Measurements from ENCODE around the gene SSTR4. TPM values are rescaled to one million over a fixed set of nuclear protein-coding genes. Genes with fewer than 3 reads are reported as not detected.

SSTR4 gene
- total RNA-seq, 6 experiments from 2014 or later, result not detected

DNA sequence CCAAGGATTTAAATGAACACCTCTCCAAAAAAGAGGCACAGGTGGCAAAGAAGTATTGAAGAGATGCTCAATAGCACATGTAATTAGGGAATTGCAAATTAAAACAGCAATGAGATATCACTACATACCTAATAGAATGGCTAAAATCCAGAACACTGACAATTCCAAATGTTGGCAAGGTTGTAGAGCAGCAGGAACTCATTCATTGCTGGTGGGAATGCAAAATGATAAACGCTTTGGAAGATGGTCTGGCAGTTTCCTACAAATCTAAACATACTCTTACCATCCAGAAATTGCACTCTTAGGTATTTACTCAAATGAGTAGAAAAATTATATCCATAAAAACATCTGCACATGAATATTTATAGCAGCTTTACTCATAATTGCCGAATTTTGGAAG is 34.0 kb downstream of the SSTR4 start:
- intact Hi-C loops (cut with DNase I), result no loop called here
- TF ChIP-seq, protein P1, sequence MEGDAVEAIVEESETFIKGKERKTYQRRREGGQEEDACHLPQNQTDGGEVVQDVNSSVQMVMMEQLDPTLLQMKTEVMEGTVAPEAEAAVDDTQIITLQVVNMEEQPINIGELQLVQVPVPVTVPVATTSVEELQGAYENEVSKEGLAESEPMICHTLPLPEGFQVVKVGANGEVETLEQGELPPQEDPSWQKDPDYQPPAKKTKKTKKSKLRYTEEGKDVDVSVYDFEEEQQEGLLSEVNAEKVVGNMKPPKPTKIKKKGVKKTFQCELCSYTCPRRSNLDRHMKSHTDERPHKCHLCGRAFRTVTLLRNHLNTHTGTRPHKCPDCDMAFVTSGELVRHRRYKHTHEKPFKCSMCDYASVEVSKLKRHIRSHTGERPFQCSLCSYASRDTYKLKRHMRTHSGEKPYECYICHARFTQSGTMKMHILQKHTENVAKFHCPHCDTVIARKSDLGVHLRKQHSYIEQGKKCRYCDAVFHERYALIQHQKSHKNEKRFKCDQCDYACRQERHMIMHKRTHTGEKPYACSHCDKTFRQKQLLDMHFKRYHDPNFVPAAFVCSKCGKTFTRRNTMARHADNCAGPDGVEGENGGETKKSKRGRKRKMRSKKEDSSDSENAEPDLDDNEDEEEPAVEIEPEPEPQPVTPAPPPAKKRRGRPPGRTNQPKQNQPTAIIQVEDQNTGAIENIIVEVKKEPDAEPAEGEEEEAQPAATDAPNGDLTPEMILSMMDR (IDR thresholded peaks at IDR 0.05), result no peak
- no peak for TF ChIP-seq POLR2A (IDR thresholded peaks at IDR 0.05)
- Histone ChIP-seq H3K4me3 (no peak overlapping the region), H3K27ac (no peak overlapping the region), H3K36me3 (no peaks in the 10 kb centered on the region), H3K9me3 (no peaks in the 10 kb centered on the region), H3K27me3 (no peaks in the 10 kb centered on the region), H3K4me1 (no peaks in the 10 kb centered on the region)
- 47% methylated on average over 2 of the region's 2 CpGs for WGBS (ENCODE audit: insufficient coverage, low coverage, low lambda C conversion rate, missing lambda C conversion rate)
- DNase-seq (no peak), ATAC-seq (no peak)

DNA sequence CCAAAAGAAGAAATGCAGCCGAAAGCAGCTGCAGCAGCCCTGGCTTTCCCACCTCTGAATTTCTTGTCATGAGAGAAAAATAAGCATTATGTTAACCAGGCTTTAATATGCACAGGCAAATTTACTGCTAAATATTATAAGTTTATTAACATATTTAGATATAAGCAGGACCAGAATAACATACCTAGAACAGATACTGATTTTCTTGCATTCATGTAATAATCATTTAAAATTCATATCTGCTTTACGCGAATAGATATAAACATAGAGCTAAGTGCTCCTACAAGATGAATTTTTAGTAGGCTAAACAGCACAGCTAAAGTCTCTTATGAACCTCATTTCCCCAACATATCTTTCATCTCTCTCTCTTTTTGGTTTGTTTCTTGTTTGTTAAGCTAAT is 36.3 kb downstream of the SSTR4 start:
- no peaks in the 10 kb centered on the region for H3K27me3 ChIP-seq
- no peak for DNase-seq
- H3K9me3 ChIP-seq, result no peaks in the 10 kb centered on the region
- no peak overlapping the region for H3K27ac ChIP-seq
- ATAC-seq, result no peak
- intact Hi-C loops (cut with DNase I), result no loop called here
- TF ChIP-seq POLR2A (IDR thresholded peaks at IDR 0.05), result no peak
- TF ChIP-seq, protein P1 (IDR thresholded peaks at IDR 0.05), result no peak
- WGBS (ENCODE audit: insufficient coverage, low coverage, low lambda C conversion rate, missing lambda C conversion rate), result 53% methylated on average over 3 of the region's 3 CpGs
- H3K4me3 ChIP-seq, result no peak overlapping the region
- no peaks in the 10 kb centered on the region for H3K4me1 ChIP-seq
- no peaks in the 10 kb centered on the region for H3K36me3 ChIP-seq

DNA sequence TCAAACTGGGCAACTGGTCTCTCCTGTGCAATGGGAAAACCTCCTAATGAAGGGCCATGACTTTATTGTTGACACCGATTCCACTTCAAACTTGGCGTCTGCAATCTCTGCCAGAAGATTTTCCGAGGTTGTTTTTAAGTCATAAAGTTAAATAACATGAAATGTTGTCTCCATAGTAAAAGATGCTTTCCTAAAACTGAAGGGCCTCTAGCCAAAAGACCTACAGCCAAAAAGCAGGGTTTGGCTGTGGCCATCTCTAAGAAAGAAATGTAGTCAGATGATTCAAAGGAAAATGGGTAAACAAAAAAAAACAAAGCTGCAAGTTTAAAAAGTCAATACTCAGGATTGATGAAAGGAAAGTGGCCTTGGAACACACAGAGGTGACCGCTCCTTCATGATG is 36.9 kb downstream of the SSTR4 start:
- Histone ChIP-seq H3K36me3 (no peaks in the 10 kb centered on the region), H3K27me3 (no peaks in the 10 kb centered on the region), H3K4me1 (no peaks in the 10 kb centered on the region), H3K9me3 (no peaks in the 10 kb centered on the region), H3K4me3 (no peak overlapping the region), H3K27ac (no peak overlapping the region)
- ATAC-seq (no peak), DNase-seq (no peak)
- TF ChIP-seq, protein P1 (IDR thresholded peaks at IDR 0.05), result no peak
- no peak for TF ChIP-seq POLR2A (IDR thresholded peaks at IDR 0.05)
- 74% methylated on average over 4 of the region's 4 CpGs for WGBS (ENCODE audit: insufficient coverage, low coverage, low lambda C conversion rate, missing lambda C conversion rate)
- intact Hi-C loops (cut with DNase I), result no loop called here

DNA sequence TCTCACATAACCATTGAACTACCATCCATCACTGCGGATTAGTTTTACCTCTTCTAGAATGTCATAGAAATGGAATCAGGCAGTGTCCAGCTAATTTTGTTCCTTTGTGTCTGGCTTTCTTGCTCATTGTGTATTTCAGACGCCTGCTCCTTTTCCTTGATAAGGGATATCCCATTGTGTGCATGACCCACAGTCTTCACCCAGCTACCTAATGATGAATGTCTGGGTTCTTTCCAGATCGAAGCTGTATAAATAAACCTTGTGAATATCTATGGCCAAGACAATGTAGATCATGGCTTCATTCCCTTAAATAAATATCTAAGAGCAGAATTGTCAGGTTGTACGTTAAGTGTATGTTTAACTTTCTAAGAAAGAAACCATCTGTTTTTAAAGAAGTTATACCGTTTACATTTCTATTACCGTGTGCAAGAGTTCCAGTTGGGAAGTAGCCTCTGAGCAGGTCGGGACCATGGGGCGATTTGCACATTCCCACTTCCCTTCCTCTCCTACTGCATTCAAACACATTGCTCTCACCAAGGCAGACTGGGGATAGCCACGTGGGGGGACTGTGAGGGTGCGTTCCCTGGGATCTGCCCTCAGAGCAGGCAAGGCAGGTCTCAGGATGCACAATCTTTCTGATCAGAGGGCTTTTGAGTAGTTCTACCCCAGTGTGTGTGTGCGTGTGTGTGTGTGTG is 37.9 kb downstream of the SSTR4 start:
- ATAC-seq, result peak in 1 of 4 donors; percentile 18

More for the DNA sequence above, 37.9 kb downstream of the SSTR4 start:
- intact Hi-C loops (cut with DNase I), result no loop called here
- WGBS (ENCODE audit: insufficient coverage, low coverage, low lambda C conversion rate, missing lambda C conversion rate), result 65% methylated on average over 9 of the region's 11 CpGs
- no peak for TF ChIP-seq POLR2A (IDR thresholded peaks at IDR 0.05)
- TF ChIP-seq, protein P1 (IDR thresholded peaks at IDR 0.05), result no peak
- no peaks in the 10 kb centered on the region for H3K9me3 ChIP-seq
- no peak overlapping the region for H3K27ac ChIP-seq
- H3K27me3 ChIP-seq, result no peaks in the 10 kb centered on the region
- H3K4me3 ChIP-seq, result no peak overlapping the region
- DNase-seq, result no peak
- H3K36me3 ChIP-seq, result no peaks in the 10 kb centered on the region
- no peaks in the 10 kb centered on the region for H3K4me1 ChIP-seq
